Stimulated activated naive CD4-positive, alpha-beta T cell treated with Interleukin-2 at 50 U/mL for 16 hours (primary cell): Measurements from ENCODE around the gene ARAP1.
"Not testable (repeated sequence)": the region's sequence is repeated elsewhere in the genome, so short reads cannot be mapped to it uniquely, and the experiment has no call there.

Source experiments
- DNase-seq: peaks from one replicate; lab custom pipeline; 2025; lab: John Stamatoyannopoulos, UW

Gene ARAP1

DNA sequence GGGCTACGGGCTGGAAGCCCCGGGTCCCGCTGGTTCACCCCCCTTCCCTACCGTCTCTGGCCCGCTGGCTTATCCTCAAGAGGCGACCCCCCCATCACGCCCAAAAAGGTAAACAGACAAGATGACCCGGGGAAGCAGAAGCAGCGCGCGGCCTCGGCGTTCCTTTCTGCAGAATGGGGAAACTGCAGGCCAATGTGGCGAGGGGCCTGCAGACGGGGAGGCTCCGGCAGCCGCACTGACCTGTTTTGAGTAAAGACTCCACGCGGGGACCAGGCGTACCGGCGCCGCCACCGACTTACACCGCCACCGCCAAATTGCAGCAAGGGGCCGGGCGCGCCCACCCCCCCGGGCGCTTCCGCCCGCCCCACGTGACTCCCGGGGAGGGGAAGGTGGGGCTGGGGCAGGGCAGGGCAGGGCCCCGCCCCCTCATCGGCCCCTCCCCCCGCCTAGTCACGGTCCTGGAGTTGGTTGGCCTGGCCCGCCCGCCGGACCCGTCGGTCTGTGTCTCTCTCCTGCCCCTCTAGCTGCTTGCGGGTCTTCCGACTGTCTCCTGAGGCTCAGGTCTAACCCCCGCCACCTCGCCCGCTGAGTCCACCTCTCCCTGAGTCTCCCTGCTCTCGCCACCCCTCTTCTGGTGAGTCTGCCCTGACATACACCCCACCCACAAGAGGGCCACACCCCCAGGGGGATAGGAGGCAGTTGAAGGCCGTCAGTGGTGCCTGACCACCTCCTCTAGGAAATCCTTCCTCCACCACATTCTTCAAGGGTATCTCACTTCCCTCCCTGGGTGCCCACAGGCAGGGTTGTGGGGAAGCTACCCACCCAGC is at the start of gene ARAP1:
Gene ARAP1, minus strand, starts transcription at position 321 of the 827 bp plus-strand sequence. CDS start 25,280 bp downstream, outside the sequence.
- DNase-seq = peak; percentile 75

GRCh38 chr11:72799441-72799840 is 47.2 kb upstream of the ARAP1 start:
- DNase-seq = no peak

DNA sequence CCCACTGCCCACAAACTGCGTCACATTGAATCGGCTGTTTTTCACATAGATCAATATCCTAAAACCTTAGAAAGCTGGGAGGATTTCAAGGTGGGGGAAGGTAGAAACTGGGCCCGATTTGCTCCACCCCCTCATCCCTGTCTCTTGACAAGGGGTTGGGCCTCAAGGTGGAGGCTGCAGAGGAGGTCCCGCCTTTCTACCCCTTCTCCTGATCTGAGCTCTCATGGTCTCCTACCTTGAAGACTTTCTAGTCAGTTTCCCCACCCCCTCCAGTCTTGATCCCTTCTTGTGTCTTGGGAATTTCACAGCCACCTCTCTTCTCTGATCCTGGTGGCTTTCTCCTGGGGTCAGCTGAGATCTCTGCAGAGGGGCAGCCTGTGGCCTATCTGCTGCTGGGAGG is 46.2 kb upstream of the ARAP1 start:
- no peak for DNase-seq

GRCh38 chr11:72793425-72794367 is 41.5 kb upstream of the ARAP1 start, which contains the start of gene STARD10:
STARD10 (minus strand) TSS chr11:72794047; CDS start chr11:72781181, 12,866 bp downstream.
- DNase-seq = peak; percentile 91

GRCh38 chr11:72793076-72793424 is 40.8 kb upstream of the ARAP1 start:
- DNase-seq = no peak

- no peak for DNase-seq
Measured at GRCh38 chr11:72792437-72793021, 40.3 kb upstream of the ARAP1 start.

GRCh38 chr11:72791228-72791627 is 39.0 kb upstream of the ARAP1 start:
- DNase-seq = not testable (repeated sequence)

DNA sequence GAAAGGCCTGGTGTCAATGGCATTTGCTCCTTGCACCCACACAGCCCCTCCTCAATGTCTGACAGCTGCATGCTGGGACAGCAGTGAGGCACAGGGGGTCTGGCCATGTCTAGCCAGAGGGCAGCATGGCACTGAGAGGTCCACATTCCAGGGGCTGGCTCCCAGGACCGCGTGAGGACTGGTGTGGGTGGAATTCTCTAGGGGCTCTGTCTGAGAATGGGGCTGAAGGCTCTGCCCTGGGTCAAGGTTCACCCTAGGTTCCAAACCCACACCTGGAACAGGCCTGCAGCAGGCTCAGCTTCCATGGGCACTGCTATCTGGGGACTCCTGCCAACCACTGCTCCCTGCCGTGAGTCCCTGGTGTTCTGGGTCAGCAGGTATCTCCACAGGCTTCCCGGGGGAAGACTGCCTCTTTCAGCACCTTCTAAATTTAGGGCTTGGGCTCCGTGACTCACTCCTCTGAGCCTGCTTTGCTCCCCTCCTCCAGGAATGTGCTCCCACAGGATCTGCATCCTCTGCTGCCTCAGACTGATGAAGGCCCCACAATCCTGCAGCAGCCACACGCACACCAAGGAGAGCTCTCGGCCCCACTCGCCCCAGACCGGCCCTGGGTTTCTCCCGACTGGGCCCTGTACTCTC is 37.4 kb upstream of the ARAP1 start:
- DNase-seq = no peak

DNA sequence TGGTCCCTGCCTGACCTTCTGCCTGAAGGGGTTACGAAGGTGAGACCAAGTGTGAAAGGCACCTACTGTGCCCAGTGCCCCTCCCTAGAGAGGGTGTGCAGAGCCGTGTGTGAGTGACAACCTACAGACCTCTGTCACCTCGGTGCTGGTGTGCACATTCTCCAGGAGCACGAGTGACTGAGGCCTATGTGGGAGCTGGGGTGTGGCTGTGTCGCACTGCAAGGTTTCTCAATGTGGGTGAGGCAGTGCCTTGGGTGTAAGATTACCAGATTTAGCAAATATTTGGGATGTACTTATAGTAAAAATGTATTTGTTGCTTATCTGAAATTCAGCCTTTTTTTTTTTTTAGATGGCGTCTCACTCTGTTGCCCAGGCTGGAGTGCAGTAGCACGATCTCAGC is 36.0 kb upstream of the ARAP1 start:
- DNase-seq = no peak

- DNase-seq = no peak
Measured at GRCh38 chr11:72787216-72788104, 35.3 kb upstream of the ARAP1 start.

GRCh38 chr11:72786305-72787215 is 34.4 kb upstream of the ARAP1 start:
- no peak for DNase-seq

DNA sequence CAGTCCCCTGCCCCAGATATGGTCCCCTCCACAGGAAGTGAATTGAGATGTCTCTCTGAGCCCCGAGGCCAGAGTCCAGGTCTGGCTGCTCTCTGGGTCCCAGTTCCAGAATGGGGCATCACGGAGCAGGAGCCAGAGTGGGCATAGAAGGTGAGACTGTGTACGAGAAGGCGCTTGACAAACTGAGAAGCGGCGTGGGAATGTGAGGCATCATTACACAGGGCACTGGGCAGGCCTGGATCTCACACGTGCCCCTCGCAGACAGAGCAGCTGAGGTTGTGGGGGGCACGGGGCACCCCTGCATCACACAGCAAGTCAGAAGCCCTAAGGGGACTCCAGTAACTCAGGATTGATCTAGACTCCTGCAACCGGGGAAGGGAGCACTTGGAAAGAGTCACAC is 32.5 kb upstream of the ARAP1 start:
- DNase-seq = no peak

DNA sequence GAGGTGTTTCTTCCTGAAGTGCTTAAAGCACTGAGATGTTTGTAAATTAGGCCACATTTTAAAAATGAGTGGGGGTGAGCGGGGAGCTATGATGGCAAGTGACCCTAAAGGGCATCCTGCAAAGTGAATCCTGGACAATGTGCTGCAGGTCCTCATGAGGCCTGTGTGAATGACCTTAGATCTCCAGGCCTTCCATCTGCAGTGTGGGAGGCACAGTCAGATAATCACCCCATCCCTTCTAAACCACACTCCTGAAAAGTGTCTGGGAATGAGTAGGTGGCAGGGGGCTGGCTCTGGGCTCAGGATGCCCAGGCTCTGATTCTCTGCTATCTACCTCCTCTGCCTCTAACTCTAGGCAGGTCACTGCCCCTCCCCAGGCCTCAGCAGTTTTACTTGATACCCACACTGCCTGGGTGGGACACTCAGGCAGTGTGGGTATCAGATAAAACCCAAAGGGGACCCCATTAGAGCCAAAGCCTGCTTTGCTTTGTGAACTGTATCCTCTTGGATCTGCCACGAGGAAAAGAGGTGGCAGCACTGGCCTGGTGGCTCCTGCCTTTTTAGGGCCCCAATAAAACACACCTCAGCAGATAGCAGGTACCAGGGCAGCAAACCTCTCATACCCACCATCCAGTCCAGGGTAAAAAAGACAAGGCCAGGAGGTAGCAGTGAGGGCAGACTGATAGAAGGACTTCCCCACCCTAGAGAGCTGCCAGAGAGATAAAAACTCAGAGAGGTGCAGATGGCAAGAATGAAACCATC is 31.1 kb upstream of the ARAP1 start:
- no peak for DNase-seq

DNA sequence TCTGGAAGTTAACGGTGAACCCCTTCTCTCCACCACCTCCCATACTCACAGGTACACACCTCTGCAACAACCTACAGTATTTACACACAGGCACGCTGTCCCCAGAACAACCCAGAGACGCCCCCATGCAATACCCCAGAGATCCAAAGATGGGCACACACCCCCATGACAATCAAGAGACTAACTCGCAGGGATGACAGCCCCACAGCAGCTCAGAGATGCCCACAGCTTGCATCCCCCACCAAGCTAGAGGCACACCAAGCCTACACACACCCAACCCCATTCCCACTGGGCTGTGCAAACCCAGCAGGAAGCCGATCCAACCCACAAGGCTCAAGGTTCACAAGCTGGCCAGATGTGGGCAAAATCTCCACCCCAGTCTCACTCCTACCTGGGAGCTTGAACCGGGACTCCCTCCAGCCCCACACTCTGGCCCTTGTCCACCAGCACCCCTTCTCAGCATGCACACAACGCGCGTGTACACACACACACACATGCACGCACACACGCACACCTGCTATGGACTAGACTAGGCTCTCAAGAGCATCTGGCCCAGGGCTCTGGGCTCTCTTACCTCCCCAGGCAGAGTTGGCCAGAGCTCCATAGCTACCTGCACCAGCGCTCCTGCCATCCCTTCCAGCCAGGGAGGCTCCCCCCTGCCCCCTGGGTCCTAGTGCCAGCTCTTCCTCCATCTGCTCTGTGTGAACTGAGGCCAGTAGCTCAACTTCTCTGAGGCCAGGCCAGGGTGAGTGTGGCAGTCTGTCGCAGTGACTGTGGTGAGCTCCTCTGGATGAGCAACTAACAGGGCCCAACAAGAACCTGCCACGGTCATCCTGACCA is 30.1 kb upstream of the ARAP1 start:
- no peak for DNase-seq

GRCh38 chr11:72781313-72782080 is 29.3 kb upstream of the ARAP1 start:
- peak; percentile 67 for DNase-seq

- no peak for DNase-seq
Measured at GRCh38 chr11:72781063-72781312, 28.8 kb upstream of the ARAP1 start.

DNA sequence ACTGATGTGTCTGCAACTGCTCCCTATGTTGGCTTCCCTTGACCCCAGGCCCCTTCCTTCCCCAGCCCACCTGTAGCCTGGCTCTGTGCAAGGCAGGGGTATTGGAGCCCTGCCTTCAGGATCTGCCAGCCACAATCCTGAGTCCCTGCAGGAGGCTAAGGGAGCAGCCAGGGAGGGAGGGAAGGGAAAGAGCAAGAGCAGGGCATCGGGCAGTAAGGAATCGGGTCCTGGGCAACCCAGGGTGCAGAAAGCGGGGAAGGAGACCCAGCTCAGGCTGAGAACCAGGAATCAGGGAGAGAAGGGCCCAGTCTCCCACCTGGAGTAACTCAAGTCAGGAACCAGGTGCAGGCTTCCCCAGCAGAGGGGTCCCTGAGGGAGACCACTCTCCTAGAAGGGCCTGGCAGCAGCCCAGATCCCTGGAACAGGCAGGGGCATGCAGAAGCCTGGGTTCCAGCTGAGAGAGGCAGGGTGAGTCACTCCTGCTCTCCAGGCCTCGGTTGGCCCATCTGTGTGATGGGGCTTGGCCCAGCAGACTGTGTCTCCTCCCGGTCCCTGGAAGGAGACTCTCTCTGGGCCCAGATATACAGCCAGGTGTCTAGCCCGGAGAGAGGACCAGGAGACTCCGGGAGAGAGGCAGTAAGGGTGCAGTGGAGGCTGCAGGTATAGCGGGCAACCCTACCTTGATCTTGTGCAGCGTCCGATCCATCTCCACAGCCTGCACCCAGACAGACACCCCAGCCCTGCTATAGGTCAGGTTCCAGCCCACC is 28.3 kb upstream of the ARAP1 start:
- no peak for DNase-seq
